ENCODE data around the gene ANKRD42.
"Not testable (repeated sequence)": the region's sequence is repeated elsewhere in the genome, so short reads cannot be mapped to it uniquely, and the experiment has no call there.

Gene ANKRD42

DNA sequence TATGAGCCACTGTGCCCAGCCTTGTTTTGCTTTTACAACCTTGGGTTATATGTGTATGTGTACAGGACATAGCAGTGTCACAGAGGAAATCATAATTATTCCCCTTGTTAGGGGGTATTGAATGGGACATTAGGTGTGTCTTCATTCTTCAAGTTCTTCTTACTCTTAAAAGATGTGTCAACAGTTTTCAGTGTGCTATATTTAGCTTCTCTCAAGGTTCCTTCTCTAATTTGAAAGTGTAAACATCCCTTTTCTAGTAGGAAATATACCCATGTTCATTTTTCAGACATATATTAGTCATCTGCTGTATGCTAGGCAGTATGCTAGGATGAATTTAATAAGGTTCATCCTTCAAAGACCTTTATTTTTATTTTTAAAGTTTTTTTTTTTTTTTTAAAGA, 19.5 kb upstream of the ANKRD42 start:
- DNase-seq, result no peak

GRCh38 chr11:83175815-83176214, 17.7 kb upstream of the ANKRD42 start:
- no peak for DNase-seq

DNA sequence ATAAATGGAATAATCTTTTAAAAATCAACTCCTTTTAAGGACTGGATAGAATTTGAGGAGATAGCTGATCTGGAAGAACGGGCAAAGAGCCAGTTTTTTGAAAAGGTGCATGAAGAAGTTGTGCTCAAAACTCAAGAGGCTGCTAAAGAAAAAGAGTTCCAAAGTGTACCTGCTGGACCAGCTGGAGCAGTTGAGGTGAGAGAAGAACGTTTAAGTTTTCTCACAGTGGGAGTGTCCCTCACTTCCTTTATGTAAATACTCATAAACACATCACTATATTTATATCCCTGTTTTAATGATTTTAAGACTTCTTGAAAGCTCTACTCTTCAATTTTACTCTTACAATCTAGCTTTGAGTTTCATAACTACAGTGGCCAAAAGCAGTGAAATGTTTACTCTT, 11.7 kb upstream of the ANKRD42 start:
- DNase-seq, result no peak

DNA sequence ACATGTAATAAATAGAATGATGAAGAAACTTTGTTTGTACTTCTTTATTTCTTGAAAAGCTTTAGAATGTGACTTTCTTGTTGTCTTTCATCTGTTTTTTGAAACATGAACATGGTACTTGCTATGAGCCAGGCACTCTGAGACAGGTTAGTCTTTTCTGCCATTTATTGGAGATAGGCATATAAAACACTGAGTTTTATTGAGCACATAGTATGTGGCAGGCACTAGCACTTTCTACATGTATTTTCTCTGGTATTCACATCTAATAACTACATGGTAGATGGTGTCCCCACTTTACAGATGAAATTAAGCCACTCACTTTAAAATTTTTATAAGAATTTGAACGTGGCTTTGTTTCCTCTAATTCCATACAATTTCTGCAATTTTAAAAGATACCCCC, 7.7 kb upstream of the ANKRD42 start:
- DNase-seq, result no peak

DNA sequence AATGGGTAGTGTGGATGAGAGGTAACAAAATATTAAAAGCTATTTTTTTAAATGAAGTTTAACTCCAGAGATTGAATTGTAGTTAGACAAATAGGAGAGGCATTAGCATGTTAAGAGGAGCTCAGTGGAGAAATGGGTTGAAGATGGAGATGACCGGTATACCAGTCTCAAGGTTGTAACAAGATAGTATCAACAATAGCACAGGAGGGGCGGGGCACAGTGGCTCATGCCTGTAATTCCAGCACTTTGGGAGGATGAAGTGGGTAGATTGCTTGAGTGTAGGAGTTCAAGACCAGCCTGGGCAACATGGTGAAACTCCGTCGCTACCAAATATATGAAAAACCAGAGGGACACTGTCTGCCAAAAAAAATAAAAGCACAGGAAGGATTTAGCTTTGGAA, 6.0 kb upstream of the ANKRD42 start:
- no peak for DNase-seq

- DNase-seq, result no peak
Measured at GRCh38 chr11:83191491-83191890, 2.0 kb upstream of the ANKRD42 start.

DNA sequence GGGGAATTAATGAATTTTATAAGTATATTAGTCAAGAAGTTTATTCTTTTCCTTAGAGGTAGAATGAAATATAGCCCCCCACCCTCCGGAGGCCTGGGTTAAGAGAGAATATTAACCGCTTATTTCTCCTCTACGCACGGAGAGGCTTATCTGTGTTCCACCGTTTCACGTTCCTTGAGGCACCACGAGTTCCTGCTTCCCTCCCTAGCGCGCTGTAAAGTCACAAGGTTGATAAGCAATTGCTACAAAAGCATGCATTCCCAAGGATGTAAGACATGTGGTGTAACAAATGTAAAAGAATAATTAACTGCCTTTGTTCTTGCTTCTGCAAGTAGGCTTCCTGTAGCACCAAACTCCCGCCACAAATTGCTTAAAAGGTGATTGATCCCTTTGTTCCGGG, 1.5 kb upstream of the ANKRD42 start:
- DNase-seq, result no peak

DNA sequence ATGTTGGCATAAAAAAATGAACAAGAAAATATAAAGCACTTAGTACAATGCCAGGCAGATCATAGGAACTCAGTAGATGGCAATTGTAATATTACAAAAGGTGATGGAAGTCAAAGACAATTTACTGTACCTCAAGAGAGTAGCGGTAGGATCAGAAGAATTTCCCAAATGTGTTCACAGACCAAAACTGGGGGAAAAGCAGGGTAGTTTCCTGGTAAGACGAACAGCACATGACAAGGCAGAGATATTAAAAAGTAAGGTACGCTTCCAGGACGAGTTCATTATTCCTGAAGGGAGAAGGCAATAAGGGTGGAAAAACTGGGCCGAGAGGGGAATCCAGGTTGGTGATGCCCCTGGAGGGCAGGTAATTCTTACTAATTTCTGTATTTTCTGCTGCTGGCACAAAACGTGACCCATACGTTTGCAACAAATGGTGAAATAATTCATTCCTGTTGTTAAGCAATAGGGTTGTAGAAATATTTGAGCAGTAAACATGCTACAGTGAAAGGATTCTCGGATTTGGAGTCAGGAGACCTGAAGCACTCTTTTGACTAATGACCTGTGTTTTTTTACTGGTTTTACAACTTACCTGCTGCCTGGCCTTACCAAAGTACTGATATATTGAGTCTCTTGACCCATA, 786 bp upstream of the ANKRD42 start:
- no peak for DNase-seq

- DNase-seq, result peak; percentile 26
Measured at GRCh38 chr11:83194281-83195142, 1.0 kb downstream of the ANKRD42 start.

GRCh38 chr11:83195143-83195466, 1.6 kb downstream of the ANKRD42 start:
- no peak for DNase-seq

DNA sequence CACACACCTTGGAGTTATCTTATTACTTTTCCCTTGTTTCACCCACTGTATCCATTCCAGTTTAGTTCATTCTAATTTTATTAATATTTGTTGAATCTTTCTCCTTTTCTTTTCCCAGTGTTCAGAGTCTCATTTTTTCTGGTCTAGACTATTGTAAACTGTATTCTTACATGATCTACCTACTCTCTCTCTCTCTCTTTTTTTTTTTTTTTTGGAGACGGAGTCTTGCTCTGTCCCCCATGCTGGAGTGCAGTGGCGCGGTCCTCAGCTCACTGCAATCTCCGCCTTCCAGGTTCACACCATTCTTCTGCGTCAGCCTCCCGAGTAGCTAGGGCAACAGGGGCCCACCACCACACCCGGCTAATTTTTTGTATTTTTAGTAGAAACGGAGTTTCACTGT, 2.1 kb downstream of the ANKRD42 start:
- no peak for DNase-seq

DNA sequence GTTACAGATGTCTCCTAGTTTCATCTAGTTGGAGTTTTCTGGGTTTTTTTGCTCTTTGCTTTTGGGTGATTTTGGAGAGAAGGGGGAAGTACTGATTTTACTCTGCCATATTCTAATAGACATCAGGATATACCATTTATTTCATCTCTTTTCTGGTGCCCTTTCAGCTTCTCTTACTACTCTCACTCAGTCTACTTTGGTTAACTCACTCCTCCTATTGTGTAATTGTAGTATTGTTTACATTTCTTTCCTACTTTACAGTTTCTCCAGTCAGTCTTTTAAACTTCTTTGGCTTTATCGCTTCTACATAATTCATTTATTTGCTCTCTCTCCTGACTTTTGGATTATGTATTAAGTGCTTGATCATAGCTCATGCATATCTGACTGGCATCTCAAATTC, 6.5 kb downstream of the ANKRD42 start:
- DNase-seq, result no peak

- DNase-seq, result no peak
Measured at GRCh38 chr11:83205608-83206185, 12.2 kb downstream of the ANKRD42 start.

DNA sequence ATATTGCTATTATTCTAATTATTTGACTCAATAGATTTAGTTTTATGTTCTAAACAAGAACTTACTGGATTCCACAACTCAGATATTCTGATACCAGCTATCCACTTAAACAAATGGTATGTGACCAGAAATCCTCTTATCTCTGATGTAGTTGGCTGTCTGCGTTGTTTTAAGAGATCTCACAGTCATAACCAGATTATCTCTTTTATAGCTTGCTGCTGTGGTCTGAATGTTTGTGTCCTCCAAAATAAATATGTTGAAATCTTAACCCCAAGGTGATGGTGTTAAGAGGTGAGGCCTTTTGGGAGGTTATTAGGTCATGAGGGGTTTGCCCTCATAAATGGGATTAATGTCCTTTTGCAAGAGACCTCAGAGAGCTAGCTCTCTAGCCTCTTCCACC, 12.7 kb downstream of the ANKRD42 start:
- no peak for DNase-seq

GRCh38 chr11:83206771-83207382, 13.4 kb downstream of the ANKRD42 start:
- not testable (repeated sequence) for DNase-seq

DNA sequence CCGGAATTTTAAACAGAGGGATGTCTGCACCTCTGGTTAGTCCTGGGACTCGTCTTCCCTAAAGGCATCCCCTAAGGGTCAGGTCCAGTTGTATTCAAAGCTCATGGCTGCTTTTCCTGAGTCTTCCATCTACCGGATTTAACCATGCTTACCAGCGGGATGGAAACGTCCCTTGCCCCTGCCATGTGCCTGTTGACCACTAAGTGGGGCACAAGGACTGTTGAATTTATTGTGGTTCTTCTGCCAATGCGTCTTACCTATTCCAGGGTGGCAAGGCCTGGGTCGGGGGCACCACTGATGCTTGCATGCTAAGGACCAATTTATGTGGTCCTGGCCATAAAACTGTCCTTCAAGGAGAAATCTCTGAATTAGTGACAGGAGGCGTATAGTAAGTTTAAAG, 25.6 kb downstream of the ANKRD42 start:
- DNase-seq, result no peak

- peak; percentile 51 for DNase-seq
Measured at GRCh38 chr11:83220260-83220659, 26.7 kb downstream of the ANKRD42 start.

DNA sequence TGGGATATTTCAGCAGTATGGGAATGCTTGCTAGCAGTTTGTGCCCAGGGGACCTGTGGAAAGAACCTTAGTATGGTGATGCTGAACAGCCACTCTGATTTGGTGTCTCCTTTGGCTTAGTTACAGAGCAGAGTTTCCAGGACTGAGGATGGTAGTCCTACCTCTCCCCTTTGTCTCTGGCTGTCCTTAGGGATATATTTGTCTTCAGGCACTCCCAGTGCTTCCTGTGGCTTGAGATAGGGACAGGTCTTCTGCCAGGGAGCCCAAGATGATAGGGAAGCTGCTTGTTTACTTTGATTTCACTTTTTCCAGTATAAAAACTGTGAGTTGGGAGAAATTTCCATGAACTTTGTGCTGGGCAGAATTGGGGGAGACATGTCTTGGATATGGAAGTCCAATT, 28.2 kb downstream of the ANKRD42 start:
- DNase-seq, result no peak

DNA sequence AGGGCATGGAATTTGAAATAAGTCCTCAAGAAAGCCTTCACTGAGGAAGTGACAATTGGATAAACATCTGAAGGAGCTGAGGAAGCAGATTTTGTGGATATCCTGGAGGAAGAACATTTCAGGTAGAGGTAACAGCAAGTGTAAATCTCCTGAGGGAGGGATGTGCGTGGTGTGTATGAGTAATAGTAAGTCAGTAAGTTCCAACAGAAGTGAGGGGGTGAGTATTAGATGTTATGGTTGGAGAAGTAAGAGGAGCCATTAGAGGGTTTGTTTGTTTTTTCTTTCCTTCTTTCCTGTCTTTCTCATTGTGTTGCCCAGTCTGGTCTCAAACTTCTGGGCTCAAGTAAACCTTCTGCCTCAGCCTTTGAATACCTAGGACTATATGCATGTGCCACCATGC, 29.0 kb downstream of the ANKRD42 start:
- no peak for DNase-seq

DNA sequence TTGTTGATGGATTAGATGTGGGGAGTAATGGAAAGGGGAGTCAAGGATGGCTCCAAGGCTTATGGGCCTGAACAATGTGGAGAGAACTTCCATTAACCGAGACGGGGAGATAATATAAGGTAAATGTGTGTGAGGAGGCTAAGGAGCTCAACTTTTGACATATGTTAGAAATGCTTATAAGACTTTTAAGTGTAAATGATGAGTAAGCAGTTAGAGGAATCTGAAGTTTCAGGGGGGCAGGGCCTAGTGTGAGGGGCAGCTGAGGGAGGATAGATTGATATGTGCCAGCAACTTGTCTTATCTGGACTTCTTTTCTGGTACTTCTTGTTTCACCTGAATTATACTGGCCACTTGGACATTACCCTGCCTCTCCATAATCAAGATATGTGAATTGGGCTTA, 29.9 kb downstream of the ANKRD42 start:
- DNase-seq, result no peak

GRCh38 chr11:83235825-83236224, 42.3 kb downstream of the ANKRD42 start:
- no peak for DNase-seq

DNA sequence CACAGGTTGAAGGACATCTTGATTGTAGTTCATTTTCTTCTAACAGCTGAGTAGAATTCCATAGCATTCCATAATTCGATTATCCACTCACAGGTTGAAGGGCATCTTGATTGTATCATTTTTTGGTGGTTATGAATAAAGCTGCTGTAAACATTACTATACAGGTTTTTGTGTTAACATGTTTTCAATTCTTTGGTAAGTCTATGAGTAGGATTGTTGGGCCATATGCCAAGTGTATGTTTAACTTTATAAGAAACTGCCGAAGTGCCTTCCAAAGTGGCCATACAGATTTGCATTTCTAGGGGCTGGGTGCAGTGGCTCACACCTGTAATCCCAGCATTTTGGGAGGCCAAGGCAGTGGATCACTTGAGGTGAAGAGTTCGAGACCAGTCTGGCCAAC, 44.6 kb downstream of the ANKRD42 start:
- DNase-seq, result no peak

DNA sequence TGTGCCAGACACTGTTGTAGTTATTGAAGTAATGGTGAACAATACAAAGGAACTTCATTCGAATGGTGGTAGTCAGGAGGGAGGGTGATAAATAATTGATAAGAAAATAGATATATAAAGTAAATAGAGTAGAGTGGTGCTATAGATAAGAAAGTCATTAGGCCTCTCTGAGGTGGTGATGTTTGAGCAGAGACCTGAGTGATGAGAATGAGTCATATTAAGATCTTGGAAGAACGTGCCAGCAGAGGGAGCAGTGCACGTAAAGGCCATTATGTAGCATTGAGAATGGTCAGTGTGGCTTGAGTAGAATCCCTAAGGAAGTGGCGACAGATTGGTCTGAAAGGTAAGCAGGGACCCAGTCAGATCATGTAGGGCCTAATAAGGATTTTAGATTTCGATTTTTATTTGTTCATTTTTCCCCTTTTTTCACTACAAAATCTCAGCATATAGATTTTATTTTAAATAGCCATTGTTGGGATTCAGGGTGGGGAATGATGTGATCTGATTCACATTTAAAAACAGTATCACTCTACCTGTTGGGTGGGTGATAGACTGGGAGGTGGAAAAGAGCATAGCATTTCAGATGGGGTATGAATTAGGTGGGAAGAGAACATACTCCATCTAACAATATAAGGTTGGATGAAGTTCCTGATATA, 47.9 kb downstream of the ANKRD42 start:
- DNase-seq, result peak; percentile 71
